ENCODE results near the gene ZSCAN30. TPM values are rescaled to one million over a fixed set of nuclear protein-coding genes. Genes with fewer than 3 reads are reported as not detected.

ZSCAN30 gene
- total and polyA plus RNA-seq, 11 donors = 6.2 to 18.1 (median 13.8) TPM

DNA sequence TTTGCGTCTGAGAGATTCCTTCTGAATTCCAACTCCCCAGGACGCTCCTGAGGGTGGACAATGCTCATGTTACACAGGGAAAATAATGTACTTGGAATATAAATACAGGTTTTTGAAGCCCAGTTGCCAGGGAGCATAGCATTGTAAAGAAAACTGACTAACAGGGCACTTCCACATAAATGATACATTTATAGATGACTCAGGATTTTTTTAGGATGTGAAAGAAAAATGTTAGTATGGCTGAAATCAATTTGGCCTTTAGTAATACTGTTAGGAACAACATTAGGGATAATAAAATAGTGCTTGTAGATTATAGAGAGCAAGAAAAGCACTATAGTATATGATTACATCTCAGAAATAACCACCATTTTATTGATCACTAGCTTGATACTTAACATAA lies 25.6 kb downstream of the ZSCAN30 start:
- WGBS, 4 donors = 92 to 97% (median 94%) methylated on average over 2 of the region's 2 CpGs
- peaks cover 0 to 6% (median 0%) of the 10 kb centered on the region in 12 donors for H3K9me3 ChIP-seq
- H3K27me3 ChIP-seq = no peaks in the 10 kb centered on the region
- peaks cover 0 to 10% (median 5%) of the 10 kb centered on the region in 12 donors for H3K4me1 ChIP-seq
- ATAC-seq (no peak), DNase-seq (no peak)
- H3K4me3 ChIP-seq = no peak overlapping the region
- TF ChIP-seq POLR2A (IDR thresholded peaks at IDR 0.05) = no peak
- TF ChIP-seq, protein P1, sequence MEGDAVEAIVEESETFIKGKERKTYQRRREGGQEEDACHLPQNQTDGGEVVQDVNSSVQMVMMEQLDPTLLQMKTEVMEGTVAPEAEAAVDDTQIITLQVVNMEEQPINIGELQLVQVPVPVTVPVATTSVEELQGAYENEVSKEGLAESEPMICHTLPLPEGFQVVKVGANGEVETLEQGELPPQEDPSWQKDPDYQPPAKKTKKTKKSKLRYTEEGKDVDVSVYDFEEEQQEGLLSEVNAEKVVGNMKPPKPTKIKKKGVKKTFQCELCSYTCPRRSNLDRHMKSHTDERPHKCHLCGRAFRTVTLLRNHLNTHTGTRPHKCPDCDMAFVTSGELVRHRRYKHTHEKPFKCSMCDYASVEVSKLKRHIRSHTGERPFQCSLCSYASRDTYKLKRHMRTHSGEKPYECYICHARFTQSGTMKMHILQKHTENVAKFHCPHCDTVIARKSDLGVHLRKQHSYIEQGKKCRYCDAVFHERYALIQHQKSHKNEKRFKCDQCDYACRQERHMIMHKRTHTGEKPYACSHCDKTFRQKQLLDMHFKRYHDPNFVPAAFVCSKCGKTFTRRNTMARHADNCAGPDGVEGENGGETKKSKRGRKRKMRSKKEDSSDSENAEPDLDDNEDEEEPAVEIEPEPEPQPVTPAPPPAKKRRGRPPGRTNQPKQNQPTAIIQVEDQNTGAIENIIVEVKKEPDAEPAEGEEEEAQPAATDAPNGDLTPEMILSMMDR (IDR thresholded peaks at IDR 0.05) = no peak
- peaks cover 0 to 47% (median 26%) of the 10 kb centered on the region in 9 donors for H3K36me3 ChIP-seq
- no peak overlapping the region for H3K27ac ChIP-seq
- intact Hi-C loops (cut with DNase I) = loop anchor here in 1 of 10 donors (10.0 kb wide), 1 partner anchor 230 kb away; the partner anchor contains the start of gene INO80C

DNA sequence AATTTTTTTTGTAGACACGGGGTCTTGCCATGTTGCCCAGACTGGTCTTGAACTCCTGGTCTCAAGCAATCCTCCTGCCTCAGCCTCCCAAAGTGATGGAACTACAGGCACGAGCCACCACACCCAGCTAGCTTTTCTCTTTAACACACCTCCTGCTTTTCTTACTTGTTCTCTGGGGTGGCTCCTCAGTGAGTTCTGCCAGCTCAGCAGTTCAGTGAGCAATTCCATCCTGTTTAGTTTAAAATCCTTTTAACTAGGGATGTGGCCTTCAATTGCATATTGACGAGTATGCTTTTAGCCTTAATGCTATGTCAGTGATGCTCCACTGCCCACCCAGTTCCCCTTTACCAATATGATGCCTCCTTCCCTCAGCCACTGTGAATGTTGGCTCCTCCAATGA lies 33.1 kb downstream of the ZSCAN30 start:
- peaks cover 7 to 85% (median 46%) of the 10 kb centered on the region in 9 donors for H3K36me3 ChIP-seq
- no peak for DNase-seq
- intact Hi-C loops (cut with DNase I) = no loop called here

DNA sequence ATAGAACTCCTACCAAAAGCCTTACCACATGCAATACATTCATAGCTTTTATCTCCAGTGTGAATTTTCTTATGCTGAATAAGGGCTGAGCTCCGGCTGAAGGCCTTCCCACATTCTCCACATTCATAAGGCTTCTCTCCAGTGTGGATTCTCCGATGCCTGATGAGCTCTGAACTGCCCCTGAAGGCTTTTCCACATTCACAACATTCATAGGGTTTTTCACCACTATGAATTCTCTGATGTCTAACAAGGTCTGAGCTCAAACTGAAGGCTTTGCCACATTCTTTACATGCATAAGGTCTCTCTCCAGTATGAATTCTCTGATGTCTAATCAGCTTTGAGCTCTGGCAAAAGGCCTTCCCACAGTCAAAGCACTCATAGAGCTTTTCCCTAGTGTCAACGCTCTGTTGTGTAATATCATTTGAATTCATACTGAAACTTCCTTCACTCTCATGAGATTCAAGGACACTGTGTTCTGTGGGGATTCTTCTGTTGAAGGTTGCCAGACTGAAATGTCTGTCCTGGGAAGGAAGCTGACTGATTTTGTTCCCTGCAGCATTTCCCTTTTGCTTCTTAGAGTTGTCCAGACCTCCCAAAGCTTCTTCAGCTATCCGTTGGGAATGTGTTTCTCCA lies 36.3 kb downstream of the ZSCAN30 start:
- no peak for ATAC-seq
- intact Hi-C loops (cut with DNase I) = no loop called here
- WGBS, 4 donors = 90 to 94% (median 93%) methylated on average over 4 of the region's 4 CpGs

More for the DNA sequence above, 33.1 kb downstream of the ZSCAN30 start:
- TF ChIP-seq, protein P1 (IDR thresholded peaks at IDR 0.05) = no peak
- no peak for TF ChIP-seq POLR2A (IDR thresholded peaks at IDR 0.05)
- Histone ChIP-seq H3K27me3 (no peaks in the 10 kb centered on the region), H3K4me1 (no peaks in the 10 kb centered on the region), H3K27ac (no peak overlapping the region), H3K4me3 (no peak overlapping the region), H3K9me3 (peaks cover 0 to 27% (median 5%) of the 10 kb centered on the region in 12 donors)
- ATAC-seq = no peak
- WGBS, 4 donors = 97 to 100% (median 98%) methylated on average over 3 of the region's 3 CpGs

DNA sequence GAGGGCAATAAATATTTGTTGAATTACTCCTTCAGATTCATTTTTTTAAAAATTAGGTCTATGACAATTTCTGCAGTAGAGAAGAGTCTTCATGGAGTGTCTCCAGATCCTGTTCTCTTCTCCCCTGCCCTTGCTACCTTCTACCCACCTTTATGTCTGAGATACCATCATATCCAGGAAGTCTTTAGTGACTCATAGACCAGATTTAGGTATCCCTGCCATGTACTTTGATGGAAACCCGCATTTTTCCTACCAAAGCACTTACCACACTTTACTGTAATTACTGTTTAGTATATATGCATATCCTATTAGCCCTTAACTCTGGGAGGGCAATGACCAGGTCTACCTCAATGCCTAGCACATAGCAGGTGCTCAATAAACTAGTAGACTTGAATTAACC lies 37.6 kb downstream of the ZSCAN30 start:
- DNase-seq = no peak
- Histone ChIP-seq H3K9me3 (peaks cover 0 to 27% (median 5%) of the 10 kb centered on the region in 12 donors), H3K27me3 (no peaks in the 10 kb centered on the region), H3K4me1 (no peaks in the 10 kb centered on the region), H3K27ac (no peak overlapping the region), H3K36me3 (peaks cover 7 to 99% (median 43%) of the 10 kb centered on the region in 9 donors), H3K4me3 (no peak overlapping the region)
- ATAC-seq = no peak
- TF ChIP-seq, protein P1 (IDR thresholded peaks at IDR 0.05) = no peak
- TF ChIP-seq POLR2A (IDR thresholded peaks at IDR 0.05) = no peak
- intact Hi-C loops (cut with DNase I) = no loop called here
- 89 to 97% (median 92%) methylated on average over 1 of the region's 1 CpG for WGBS, 4 donors

More for the DNA sequence above, 36.3 kb downstream of the ZSCAN30 start:
- Histone ChIP-seq H3K4me1 (no peaks in the 10 kb centered on the region), H3K4me3 (no peak overlapping the region), H3K27me3 (no peaks in the 10 kb centered on the region), H3K9me3 (peaks cover 0 to 27% (median 5%) of the 10 kb centered on the region in 12 donors), H3K36me3 (peaks cover 7 to 98% (median 43%) of the 10 kb centered on the region in 9 donors), H3K27ac (no peak overlapping the region)
- TF ChIP-seq, protein P1 (IDR thresholded peaks at IDR 0.05) = no peak
- no peak for TF ChIP-seq POLR2A (IDR thresholded peaks at IDR 0.05)
- DNase-seq = no peak

All from heart left ventricle (tissue), 16 donors.